Left renal cortex interstitium (tissue), 4 donors: Measurements from ENCODE around the gene DLX4. TPM values are rescaled to one million over a fixed set of nuclear protein-coding genes. Genes with fewer than 3 reads are reported as not detected.

Experiments used
- DNase-seq, 4 donors: peaks; one replicate each; pipeline ENCODE4 v3.0.0-alpha.2; 2013; ENCODE audit warnings: low read depth in 4 of 4, low spot score in 2 of 4, missing footprints in 1 of 4
- polyA plus RNA-seq, 4 donors: library from polyadenylated mRNA; unstranded; fragments of 120-200 nt; gene quantifications; one replicate each; pipeline ENCODE4 v1.2.1, GENCODE V29; 2013; ENCODE audit not compliant: insufficient read length in 4 of 4

DLX4 gene
- polyA plus RNA-seq: under 1 TPM; 0.49 to 0.66 (median 0.55) TPM

- no peak for DNase-seq
Measured at GRCh38 chr17:49969134-49969759, at the start of gene DLX4. TSS of gene DLX4 (plus strand) at chr17:49969190. CDS start at chr17:49969469, 279 bp downstream.

- DNase-seq: no peak
Measured at GRCh38 chr17:49920030-49920769, 48.8 kb upstream of the DLX4 start.

- no peak for DNase-seq
Measured at GRCh38 chr17:49922095-49922494, 46.9 kb upstream of the DLX4 start.

- no peak for DNase-seq
Measured at GRCh38 chr17:49924116-49924515, 44.9 kb upstream of the DLX4 start.

GRCh38 chr17:49924589-49924988 lies 44.4 kb upstream of the DLX4 start:
- DNase-seq: no peak

- DNase-seq: no peak
Measured at GRCh38 chr17:49925921-49926320, 43.1 kb upstream of the DLX4 start.

GRCh38 chr17:49926886-49927285 lies 42.1 kb upstream of the DLX4 start:
- DNase-seq: no peak

- no peak for DNase-seq
Measured at GRCh38 chr17:49928126-49928800, 40.7 kb upstream of the DLX4 start.

GRCh38 chr17:49928837-49929475 lies 40.0 kb upstream of the DLX4 start:
- DNase-seq: no peak

GRCh38 chr17:49930880-49931279 lies 38.1 kb upstream of the DLX4 start:
- DNase-seq: no peak

GRCh38 chr17:49931416-49932137 lies 37.4 kb upstream of the DLX4 start:
- DNase-seq: no peak

GRCh38 chr17:49932138-49932723 lies 36.8 kb upstream of the DLX4 start:
- no peak for DNase-seq

GRCh38 chr17:49932901-49933300 lies 36.1 kb upstream of the DLX4 start:
- no peak for DNase-seq

GRCh38 chr17:49935526-49936210 lies 33.3 kb upstream of the DLX4 start:
- no peak for DNase-seq

GRCh38 chr17:49936386-49936785 lies 32.6 kb upstream of the DLX4 start:
- DNase-seq: no peak

- DNase-seq: no peak
Measured at GRCh38 chr17:49939318-49939717, 29.7 kb upstream of the DLX4 start.

GRCh38 chr17:49941427-49941826 lies 27.6 kb upstream of the DLX4 start:
- no peak for DNase-seq

GRCh38 chr17:49942947-49943346 lies 26.0 kb upstream of the DLX4 start:
- DNase-seq: no peak

- DNase-seq: no peak
Measured at GRCh38 chr17:49944273-49944870, 24.6 kb upstream of the DLX4 start.
